Parathyroid adenoma (tissue), 2 donors: ENCODE measurements around the gene NPIPB6.

Experiments
- H2AFZ ChIP-seq: fragments of 300-600 bp; sonication (generic); one replicate; pipeline ENCODE4 v1.7.0; 2017; ENCODE audit warnings: antibody characterized with exemption, mild to moderate bottlenecking
- H3K27ac ChIP-seq: fragments of 300-600 bp; sonication (generic); one replicate; pipeline ENCODE4 v1.7.0; 2017
- H3K27me3 ChIP-seq: fragments of 300-600 bp; sonication (generic); one replicate; pipeline ENCODE4 v1.7.0; 2017; ENCODE audit warnings: low read length; ENCODE audit not compliant: control insufficient read depth, insufficient read depth
- H3K36me3 ChIP-seq: fragments of 300-600 bp; sonication (generic); one replicate; pipeline ENCODE4 v1.7.0; 2017; ENCODE audit warnings: low read length; ENCODE audit not compliant: control insufficient read depth, insufficient read depth
- H3K4me1 ChIP-seq: fragments of 300-600 bp; sonication (generic); one replicate; pipeline ENCODE4 v1.7.0; 2017; ENCODE audit warnings: control low read depth
- H3K4me2 ChIP-seq: fragments of 300-600 bp; sonication (generic); one replicate; pipeline ENCODE4 v1.7.0; 2017; ENCODE audit warnings: low read length
- H3K4me3 ChIP-seq: fragments of 300-600 bp; sonication (generic); one replicate; pipeline ENCODE4 v1.7.0; 2017; ENCODE audit warnings: low read depth, low read length
- H3K79me2 ChIP-seq: fragments of 300-600 bp; sonication (generic); one replicate; pipeline ENCODE4 v1.7.0; 2017; ENCODE audit warnings: control low read depth
- H3K9ac ChIP-seq: fragments of 300-600 bp; sonication (generic); one replicate; pipeline ENCODE4 v1.7.0; 2017; ENCODE audit warnings: mild to moderate bottlenecking
- H3K9me3 ChIP-seq: fragments of 300-600 bp; sonication (generic); one replicate; pipeline ENCODE4 v1.7.0; 2017; ENCODE audit warnings: low read length; ENCODE audit not compliant: control insufficient read depth
- TF ChIP-seq, protein P1 (sequence below): fragments of 300-600 bp; sonication (generic); IDR thresholded peaks from one replicate; pipeline ENCODE4 v1.7.0; 2017; ENCODE audit warnings: antibody characterized with exemption, mild to moderate bottlenecking
- donor health status: primary hyperparathyroidism.

NPIPB6 gene

DNA sequence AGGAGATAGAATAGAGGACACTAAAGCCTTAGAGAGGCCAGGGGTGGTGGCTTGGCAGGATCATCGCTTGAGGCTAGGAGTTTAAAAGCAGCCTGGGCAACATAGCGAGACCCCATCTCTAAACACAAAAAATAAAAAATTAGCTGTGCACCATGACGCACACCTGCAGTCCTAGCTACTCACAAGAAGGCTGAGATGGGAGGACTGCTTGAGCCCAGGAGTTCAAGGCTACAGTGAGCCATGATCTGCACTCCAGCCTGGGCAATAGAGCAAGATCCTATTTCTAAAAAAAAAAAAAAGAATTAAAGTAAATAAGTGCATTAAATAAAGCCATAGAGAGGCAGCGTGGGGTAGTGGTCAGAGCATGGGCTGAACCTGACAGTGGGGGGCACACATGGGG lies 51.9 kb downstream of the NPIPB6 start:
- Histone ChIP-seq H3K36me3 (no peaks in the 10 kb centered on the region), H3K4me2 (no peak overlapping the region), H3K4me3 (no peak overlapping the region), H3K9ac (no peak overlapping the region), H3K9me3 (no peaks in the 10 kb centered on the region), H3K27ac (no peak overlapping the region), H3K4me1 (no peaks in the 10 kb centered on the region), H3K79me2 (no peaks in the 10 kb centered on the region), H2AFZ (no peak overlapping the region), H3K27me3 (no peaks in the 10 kb centered on the region)
- TF ChIP-seq, protein P1, sequence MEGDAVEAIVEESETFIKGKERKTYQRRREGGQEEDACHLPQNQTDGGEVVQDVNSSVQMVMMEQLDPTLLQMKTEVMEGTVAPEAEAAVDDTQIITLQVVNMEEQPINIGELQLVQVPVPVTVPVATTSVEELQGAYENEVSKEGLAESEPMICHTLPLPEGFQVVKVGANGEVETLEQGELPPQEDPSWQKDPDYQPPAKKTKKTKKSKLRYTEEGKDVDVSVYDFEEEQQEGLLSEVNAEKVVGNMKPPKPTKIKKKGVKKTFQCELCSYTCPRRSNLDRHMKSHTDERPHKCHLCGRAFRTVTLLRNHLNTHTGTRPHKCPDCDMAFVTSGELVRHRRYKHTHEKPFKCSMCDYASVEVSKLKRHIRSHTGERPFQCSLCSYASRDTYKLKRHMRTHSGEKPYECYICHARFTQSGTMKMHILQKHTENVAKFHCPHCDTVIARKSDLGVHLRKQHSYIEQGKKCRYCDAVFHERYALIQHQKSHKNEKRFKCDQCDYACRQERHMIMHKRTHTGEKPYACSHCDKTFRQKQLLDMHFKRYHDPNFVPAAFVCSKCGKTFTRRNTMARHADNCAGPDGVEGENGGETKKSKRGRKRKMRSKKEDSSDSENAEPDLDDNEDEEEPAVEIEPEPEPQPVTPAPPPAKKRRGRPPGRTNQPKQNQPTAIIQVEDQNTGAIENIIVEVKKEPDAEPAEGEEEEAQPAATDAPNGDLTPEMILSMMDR: no peak

DNA sequence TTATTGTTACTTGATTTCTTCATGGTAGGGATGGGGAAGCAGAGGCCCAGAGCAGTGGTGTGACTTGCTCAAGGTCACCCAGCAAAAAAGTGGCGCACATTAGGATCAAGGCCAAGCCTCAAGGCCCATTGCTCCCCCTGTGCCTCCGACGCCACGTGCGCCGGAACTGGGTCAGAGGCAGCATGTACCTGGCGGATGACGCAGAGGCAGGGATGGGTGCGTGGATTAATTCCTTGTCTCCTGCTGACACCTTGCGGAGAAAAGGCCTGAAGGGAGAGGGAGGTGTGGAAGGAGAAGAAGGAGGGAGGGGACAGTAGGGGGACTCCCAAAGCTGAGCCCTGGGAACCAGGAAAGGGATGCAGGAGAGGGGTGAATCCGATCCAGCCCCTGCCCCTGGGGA lies 52.5 kb downstream of the NPIPB6 start:
- H3K4me2 ChIP-seq: no peak overlapping the region
- H3K36me3 ChIP-seq: no peaks in the 10 kb centered on the region
- no peak overlapping the region for H2AFZ ChIP-seq
- no peaks in the 10 kb centered on the region for H3K27me3 ChIP-seq
- H3K79me2 ChIP-seq: no peaks in the 10 kb centered on the region
- no peak overlapping the region for H3K9ac ChIP-seq
- TF ChIP-seq, protein P1: no peak
- no peaks in the 10 kb centered on the region for H3K4me1 ChIP-seq
- H3K27ac ChIP-seq: no peak overlapping the region
- H3K4me3 ChIP-seq: no peak overlapping the region
- H3K9me3 ChIP-seq: no peaks in the 10 kb centered on the region

DNA sequence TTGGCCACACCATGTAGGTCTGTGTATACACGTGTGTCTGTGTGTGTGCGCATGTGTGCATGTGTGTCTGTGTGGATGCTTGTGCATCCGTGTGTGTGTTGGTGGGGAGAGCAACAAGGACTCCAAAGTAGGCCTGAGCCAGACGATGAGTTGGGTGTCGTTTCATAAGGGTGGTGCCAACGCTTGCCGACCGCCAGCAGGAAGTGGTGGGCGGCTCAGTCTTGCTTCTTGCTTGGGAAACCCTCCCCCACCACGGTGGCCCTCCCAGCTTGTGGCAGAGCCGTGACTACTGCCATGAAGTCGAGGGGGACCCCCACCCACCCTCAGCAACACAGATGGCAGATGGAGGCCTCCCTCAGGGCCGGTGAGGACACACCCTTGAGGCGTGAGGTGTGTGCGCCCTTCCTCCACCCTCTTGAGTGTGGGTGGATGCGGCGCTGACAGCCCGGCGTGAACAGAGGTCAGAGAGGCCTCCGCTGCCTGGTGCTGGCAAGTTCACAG lies 53.4 kb downstream of the NPIPB6 start:
- TF ChIP-seq, protein P1: no peak
- Histone ChIP-seq H3K36me3 (no peaks in the 10 kb centered on the region), H3K27ac (no peak overlapping the region), H3K9me3 (no peaks in the 10 kb centered on the region), H3K4me1 (no peaks in the 10 kb centered on the region), H2AFZ (no peak overlapping the region), H3K9ac (no peak overlapping the region), H3K79me2 (no peaks in the 10 kb centered on the region), H3K4me2 (no peak overlapping the region), H3K4me3 (no peak overlapping the region), H3K27me3 (no peaks in the 10 kb centered on the region)

- Histone ChIP-seq H3K4me1 (no peaks in the 10 kb centered on the region), H2AFZ (no peak overlapping the region), H3K27ac (no peak overlapping the region), H3K9ac (no peak overlapping the region), H3K4me3 (no peak overlapping the region), H3K9me3 (no peaks in the 10 kb centered on the region), H3K79me2 (no peaks in the 10 kb centered on the region), H3K4me2 (no peak overlapping the region), H3K27me3 (no peaks in the 10 kb centered on the region), H3K36me3 (no peaks in the 10 kb centered on the region)
- TF ChIP-seq, protein P1: no peak
These were observed 54.3 kb downstream of the NPIPB6 start for GRCh38 chr16:28308794-28309584.

DNA sequence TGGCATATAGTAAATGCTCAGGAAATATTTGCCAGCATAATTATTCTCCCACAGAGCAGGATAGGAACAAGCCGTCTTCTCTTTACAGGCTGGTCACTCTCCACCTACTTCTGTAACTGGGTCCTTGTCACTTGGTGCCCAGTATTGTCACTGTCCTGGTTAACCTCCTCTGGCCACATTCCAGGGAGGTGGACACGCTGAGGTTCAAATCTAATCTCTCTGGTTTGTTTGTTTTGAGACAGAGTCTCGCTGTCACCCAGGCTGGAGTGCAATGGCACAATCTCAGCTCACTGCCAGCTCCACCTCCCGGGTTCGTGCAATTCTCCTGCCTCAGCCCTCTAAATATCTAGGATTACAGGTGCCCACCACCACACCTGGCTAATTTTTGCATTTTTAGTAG lies 55.4 kb downstream of the NPIPB6 start:
- Histone ChIP-seq H3K9me3 (no peaks in the 10 kb centered on the region), H3K4me2 (no peak overlapping the region), H3K4me1 (no peaks in the 10 kb centered on the region), H3K27me3 (no peaks in the 10 kb centered on the region), H3K79me2 (no peaks in the 10 kb centered on the region), H3K9ac (no peak overlapping the region), H3K36me3 (no peaks in the 10 kb centered on the region), H3K27ac (no peak overlapping the region), H3K4me3 (no peak overlapping the region), H2AFZ (no peak overlapping the region)
- TF ChIP-seq, protein P1: no peak
